Neutrophil (primary cell): ENCODE measurements around the gene BTBD9.
"Not testable (repeated sequence)": the region's sequence is repeated elsewhere in the genome, so short reads cannot be mapped to it uniquely, and the experiment has no call there.

Experiments
- H3K27ac ChIP-seq: fragments of 200-600 bp; sonication (generic); 2 replicates; pipeline ENCODE4 v1.5.1; 2016; ENCODE audit warnings: mild to moderate bottlenecking, moderate library complexity
- H3K27me3 ChIP-seq: fragments of 200-600 bp; sonication (generic); 2 replicates; pipeline ENCODE4 v1.6.0; 2016; ENCODE audit warnings: mild to moderate bottlenecking
- H3K36me3 ChIP-seq: fragments of 200-600 bp; sonication (generic); 2 replicates; pipeline ENCODE4 v1.5.1; 2017
- H3K4me1 ChIP-seq, 2 experiments: fragments of 200-600 bp in 1 of 2; sonication (generic) in 1 of 2; 1 replicate in 1 of 2; 2 replicates in 1 of 2; pipeline versions ENCODE4 v1.5.1 to v1.6.1; 2013 to 2016; ENCODE audit warnings: low read depth in 1 of 2, low read length in 1 of 2, mild to moderate bottlenecking in 1 of 2, moderate library complexity in 1 of 2; ENCODE audit not compliant: control insufficient read depth in 1 of 2, insufficient read depth in 1 of 2
- H3K4me3 ChIP-seq, 2 experiments: fragments of 200-600 bp in 1 of 2; sonication (generic) in 1 of 2; 1 replicate in 1 of 2; 2 replicates in 1 of 2; pipeline ENCODE4 v1.5.1; 2013 to 2016; ENCODE audit warnings: low read depth in 1 of 2, low read length in 1 of 2, mild to moderate bottlenecking in 1 of 2, moderate library complexity in 1 of 2
- H3K9me3 ChIP-seq: fragments of 200-600 bp; sonication (generic); 2 replicates; pipeline ENCODE4 v1.5.1; 2016
- CTCF ChIP-seq: fragments of 200-600 bp; sonication (generic); IDR thresholded peaks from 2 replicates; pipeline ENCODE4 v1.5.1; 2016; ENCODE audit warnings: antibody characterized with exemption

Gene BTBD9

GRCh38 chr6:38350220-38350619, 289.5 kb downstream of the BTBD9 start:
- TF ChIP-seq CTCF = no peak
- no peaks in the 10 kb centered on the region for H3K9me3 ChIP-seq
- H3K4me1 ChIP-seq = no peaks in the 10 kb centered on the region
- no peak overlapping the region for H3K4me3 ChIP-seq
- H3K36me3 ChIP-seq = no peaks in the 10 kb centered on the region
- H3K27me3 ChIP-seq = no peaks in the 10 kb centered on the region
- H3K27ac ChIP-seq = no peak overlapping the region

GRCh38 chr6:38349795-38350194, 289.9 kb downstream of the BTBD9 start:
- Histone ChIP-seq H3K4me1 (no peaks in the 10 kb centered on the region), H3K4me3 (no peak overlapping the region), H3K36me3 (no peaks in the 10 kb centered on the region), H3K27ac (no peak overlapping the region), H3K9me3 (no peaks in the 10 kb centered on the region), H3K27me3 (no peaks in the 10 kb centered on the region)
- TF ChIP-seq CTCF = no peak

- Histone ChIP-seq H3K36me3 (no peaks in the 10 kb centered on the region), H3K4me1 (no peaks in the 10 kb centered on the region), H3K27ac (no peak overlapping the region), H3K9me3 (no peaks in the 10 kb centered on the region), H3K4me3 (no peak overlapping the region), H3K27me3 (no peaks in the 10 kb centered on the region)
- TF ChIP-seq CTCF = no peak
Observed at GRCh38 chr6:38349221-38349620, 290.5 kb downstream of the BTBD9 start.

GRCh38 chr6:38348371-38348770, 291.4 kb downstream of the BTBD9 start:
- TF ChIP-seq CTCF = no peak
- Histone ChIP-seq H3K9me3 (no peaks in the 10 kb centered on the region), H3K27me3 (no peaks in the 10 kb centered on the region), H3K4me3 (no peak overlapping the region), H3K27ac (no peak overlapping the region), H3K36me3 (no peaks in the 10 kb centered on the region), H3K4me1 (no peaks in the 10 kb centered on the region)

GRCh38 chr6:38347829-38348228, 291.9 kb downstream of the BTBD9 start:
- not testable (repeated sequence) for H3K36me3 ChIP-seq, H3K4me1 ChIP-seq, H3K27me3 ChIP-seq, H3K27ac ChIP-seq, H3K4me3 ChIP-seq, H3K9me3 ChIP-seq

- no peaks in the 10 kb centered on the region for H3K27me3 ChIP-seq
- TF ChIP-seq CTCF = no peak
- H3K27ac ChIP-seq = no peak overlapping the region
- H3K4me1 ChIP-seq = no peaks in the 10 kb centered on the region
- H3K9me3 ChIP-seq = no peaks in the 10 kb centered on the region
- no peaks in the 10 kb centered on the region for H3K36me3 ChIP-seq
- H3K4me3 ChIP-seq = no peak overlapping the region
Observed at GRCh38 chr6:38346291-38347079, 293.2 kb downstream of the BTBD9 start.
